Brain microvascular endothelial cell (primary cell): ENCODE measurements around the gene TNK2.
"Not testable (repeated sequence)": the region's sequence is repeated elsewhere in the genome, so short reads cannot be mapped to it uniquely, and the experiment has no call there.

Source experiments
- DNase-seq: peaks from one replicate; pipeline ENCODE4 v3.0.0-alpha.2; 2020
- H3K27ac ChIP-seq: fragments of 250-450 bp; sonication (Bioruptor Pico); 2 replicates; pipeline ENCODE4 v1.5.1; 2020; ENCODE audit warnings: mild to moderate bottlenecking, moderate library complexity
- H3K27me3 ChIP-seq: fragments of 250-450 bp; sonication (Bioruptor Pico); replicated peaks from 2 replicates; pipeline ENCODE4 v1.5.1; 2020; ENCODE audit warnings: mild to moderate bottlenecking
- H3K36me3 ChIP-seq: fragments of 250-450 bp; sonication (Bioruptor Pico); replicated peaks from 2 replicates; pipeline ENCODE4 v1.5.1; 2020; ENCODE audit warnings: mild to moderate bottlenecking
- H3K4me3 ChIP-seq: 2 replicates; pipeline ENCODE4 v1.5.1; 2011; ENCODE audit warnings: low read depth, mild to moderate bottlenecking, control low read depth, low read length, moderate library complexity
- in situ Hi-C: cut with HindIII; loops from 2 replicates; pipeline ENCODE4 v1.10.0; 2017; ENCODE audit warnings: low sequenced_read_pairs, low pct_ligation_motif_present
- TF ChIP-seq, protein P1 (sequence below): IDR thresholded peaks from 2 replicates; pipeline ENCODE4 v1.5.1; 2011; ENCODE audit warnings: low read depth, mild to moderate bottlenecking, moderate library complexity, low read length, control low read depth, inconsistent platforms; ENCODE audit errors: missing control alignments

Gene TNK2

DNA sequence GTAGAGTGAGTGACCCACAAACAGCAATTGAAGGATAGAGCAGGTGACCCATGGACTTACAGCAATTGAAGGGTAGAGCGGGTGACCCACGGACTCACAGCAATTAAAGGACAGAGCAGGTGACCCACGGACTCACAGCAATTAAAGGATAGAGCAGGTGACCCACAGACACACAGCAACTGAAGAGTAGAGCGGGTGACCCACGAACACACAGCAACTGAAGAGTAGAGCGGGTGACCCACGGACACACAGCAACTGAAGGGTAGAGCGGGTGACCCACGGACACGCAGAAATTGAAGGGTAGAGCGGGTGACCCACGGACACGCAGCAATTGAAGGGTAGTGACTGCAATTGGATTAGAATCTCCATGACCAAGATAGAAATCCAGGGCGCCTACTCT is 9.8 kb upstream of the TNK2 start:
- peaks cover 2% of the 10 kb centered on the region for H3K27me3 ChIP-seq
- no peak for DNase-seq
- TF ChIP-seq, protein P1, sequence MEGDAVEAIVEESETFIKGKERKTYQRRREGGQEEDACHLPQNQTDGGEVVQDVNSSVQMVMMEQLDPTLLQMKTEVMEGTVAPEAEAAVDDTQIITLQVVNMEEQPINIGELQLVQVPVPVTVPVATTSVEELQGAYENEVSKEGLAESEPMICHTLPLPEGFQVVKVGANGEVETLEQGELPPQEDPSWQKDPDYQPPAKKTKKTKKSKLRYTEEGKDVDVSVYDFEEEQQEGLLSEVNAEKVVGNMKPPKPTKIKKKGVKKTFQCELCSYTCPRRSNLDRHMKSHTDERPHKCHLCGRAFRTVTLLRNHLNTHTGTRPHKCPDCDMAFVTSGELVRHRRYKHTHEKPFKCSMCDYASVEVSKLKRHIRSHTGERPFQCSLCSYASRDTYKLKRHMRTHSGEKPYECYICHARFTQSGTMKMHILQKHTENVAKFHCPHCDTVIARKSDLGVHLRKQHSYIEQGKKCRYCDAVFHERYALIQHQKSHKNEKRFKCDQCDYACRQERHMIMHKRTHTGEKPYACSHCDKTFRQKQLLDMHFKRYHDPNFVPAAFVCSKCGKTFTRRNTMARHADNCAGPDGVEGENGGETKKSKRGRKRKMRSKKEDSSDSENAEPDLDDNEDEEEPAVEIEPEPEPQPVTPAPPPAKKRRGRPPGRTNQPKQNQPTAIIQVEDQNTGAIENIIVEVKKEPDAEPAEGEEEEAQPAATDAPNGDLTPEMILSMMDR, result no peak
- no peak overlapping the region for H3K27ac ChIP-seq
- in situ Hi-C loops, result no loop called here
- no peaks in the 10 kb centered on the region for H3K36me3 ChIP-seq
- no peak overlapping the region for H3K4me3 ChIP-seq

DNA sequence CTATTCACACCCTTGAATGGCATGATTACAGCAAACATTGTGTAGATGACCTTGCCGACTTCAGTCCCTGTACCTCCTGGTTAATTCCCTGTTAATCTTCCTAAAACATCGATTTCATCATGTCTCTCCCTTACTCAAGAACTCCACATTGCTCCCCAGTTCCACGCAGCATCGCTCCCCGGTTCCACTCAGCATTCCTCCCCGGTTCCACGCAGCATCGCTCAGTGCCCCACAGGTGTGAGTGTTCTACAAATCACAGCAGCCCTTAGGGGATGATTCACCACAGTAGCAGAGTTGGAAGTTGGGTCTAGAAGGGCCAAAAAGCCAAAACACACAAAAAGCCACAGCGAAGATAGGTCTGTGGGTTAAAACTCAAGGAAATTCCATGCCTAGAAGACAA is 8.6 kb upstream of the TNK2 start:
- TF ChIP-seq, protein P1, result no peak
- Histone ChIP-seq H3K27me3 (peaks cover 2% of the 10 kb centered on the region), H3K27ac (no peak overlapping the region), H3K4me3 (no peak overlapping the region), H3K36me3 (no peaks in the 10 kb centered on the region)
- in situ Hi-C loops, result no loop called here
- no peak for DNase-seq

DNA sequence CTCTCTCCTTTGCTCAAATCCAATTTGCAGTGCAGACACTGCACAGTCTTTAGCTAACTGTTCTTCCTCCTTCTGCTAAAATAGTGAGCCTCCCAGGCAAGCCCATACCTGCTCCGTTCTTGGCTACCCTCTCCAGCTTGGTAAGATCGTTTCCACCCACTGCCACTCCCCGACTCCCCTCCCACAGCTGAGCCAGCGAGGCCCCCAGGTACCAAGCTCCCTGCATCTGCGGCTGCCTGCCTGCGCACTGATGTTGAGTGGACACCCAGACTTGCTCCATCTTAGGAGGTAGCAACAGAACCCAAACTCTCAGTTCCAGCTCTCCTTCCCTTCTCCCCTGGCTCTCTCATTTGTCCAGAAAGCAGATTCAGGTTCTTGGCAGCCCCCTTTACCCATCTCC is 7.9 kb upstream of the TNK2 start:
- Histone ChIP-seq H3K4me3 (no peak overlapping the region), H3K27me3 (peaks cover 2% of the 10 kb centered on the region), H3K27ac (no peak overlapping the region), H3K36me3 (no peaks in the 10 kb centered on the region)
- no peak for DNase-seq
- TF ChIP-seq, protein P1, result no peak
- in situ Hi-C loops, result no loop called here

DNA sequence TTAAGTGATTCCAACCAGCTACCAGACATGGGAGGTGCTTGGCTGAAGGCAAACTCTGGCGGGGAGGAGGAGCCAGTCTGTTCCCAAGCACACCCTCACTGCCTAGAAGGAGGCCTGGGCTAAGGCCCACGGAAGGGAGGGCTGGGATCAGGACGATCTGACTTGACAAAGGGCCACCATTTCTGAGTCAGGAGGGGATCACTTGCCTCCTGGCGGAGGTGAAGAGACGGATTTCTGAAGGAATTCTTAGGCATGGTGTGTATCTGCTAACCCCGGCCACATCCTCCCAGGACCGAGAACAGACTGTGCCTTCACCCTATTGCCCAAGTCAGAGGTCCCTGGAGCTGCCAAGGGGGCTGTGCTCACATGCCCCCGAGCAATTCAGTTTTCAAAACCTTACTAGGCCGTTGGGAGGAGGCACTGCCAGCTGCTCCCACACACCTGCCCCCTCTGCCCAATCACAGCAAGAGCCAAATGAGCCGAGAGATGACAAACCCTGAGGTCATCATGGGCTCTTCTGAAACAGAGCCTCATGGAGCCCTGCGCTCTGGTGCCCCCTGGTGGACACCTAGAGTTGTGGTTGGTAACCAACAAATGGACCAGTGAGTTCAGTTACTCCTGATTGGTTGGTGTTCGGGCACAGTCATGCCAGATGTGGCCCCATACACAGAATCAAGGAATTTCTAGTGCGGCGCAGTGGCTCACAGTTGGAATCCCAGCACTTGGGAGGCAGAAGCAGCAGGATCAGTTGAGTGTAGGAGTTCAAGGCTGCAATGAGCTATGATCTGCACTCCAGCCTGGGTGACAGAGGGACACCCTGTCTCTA is 6.5 kb upstream of the TNK2 start:
- no peaks in the 10 kb centered on the region for H3K36me3 ChIP-seq
- in situ Hi-C loops, result no loop called here
- TF ChIP-seq, protein P1, result peak; percentile 97
- no peak overlapping the region for H3K4me3 ChIP-seq
- peak; percentile 97 for DNase-seq
- peaks cover 2% of the 10 kb centered on the region for H3K27me3 ChIP-seq
- no peak overlapping the region for H3K27ac ChIP-seq

DNA sequence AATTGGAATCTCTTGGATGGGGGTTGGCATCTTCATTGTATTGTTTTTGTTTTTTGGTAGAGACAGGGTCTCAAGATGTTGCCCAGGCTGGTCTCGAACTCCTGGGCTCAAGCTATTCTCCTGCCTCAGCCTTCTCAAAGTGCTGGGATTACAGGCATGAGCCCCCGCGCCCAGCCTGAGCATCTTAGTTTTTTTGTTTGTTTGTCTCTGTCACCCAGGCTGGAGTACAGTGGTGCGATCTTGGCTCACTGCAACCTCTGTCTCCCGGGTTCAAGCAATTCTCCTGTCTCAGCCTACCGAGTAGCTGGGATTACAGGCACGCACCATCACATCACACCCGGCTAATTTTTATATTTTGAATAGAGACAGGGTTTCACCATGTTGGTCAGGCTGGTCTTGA is 5.8 kb upstream of the TNK2 start:
- H3K36me3 ChIP-seq, DNase-seq, H3K4me3 ChIP-seq, in situ Hi-C loops, H3K27me3 ChIP-seq, H3K27ac ChIP-seq: not testable (repeated sequence)

DNA sequence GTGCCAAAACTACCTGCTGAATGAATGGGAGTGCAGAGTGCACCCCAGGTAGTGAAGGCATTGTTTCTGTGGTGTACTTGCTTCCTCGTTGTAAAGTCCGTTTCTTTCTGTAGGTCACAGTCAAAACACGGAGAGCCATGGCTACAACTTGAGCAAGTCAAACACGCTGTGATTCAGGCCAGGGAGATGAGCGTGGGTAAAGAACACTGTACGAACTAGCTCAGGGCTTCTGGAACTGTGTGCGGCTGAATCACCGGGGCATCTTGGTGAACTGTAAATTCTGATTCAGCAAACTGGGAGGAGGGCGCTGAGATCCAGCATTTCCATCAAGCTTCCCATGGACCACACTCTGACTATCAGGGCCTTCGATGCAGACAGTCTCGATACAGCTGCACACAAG is 5.0 kb upstream of the TNK2 start:
- Histone ChIP-seq H3K4me3 (no peak overlapping the region), H3K36me3 (no peaks in the 10 kb centered on the region), H3K27me3 (peaks cover 2% of the 10 kb centered on the region), H3K27ac (no peak overlapping the region)
- in situ Hi-C loops, result no loop called here
- TF ChIP-seq, protein P1, result no peak
- DNase-seq, result no peak
